ENCODE results near the gene SH3TC2. TPM values are rescaled to one million over a fixed set of nuclear protein-coding genes. Genes with fewer than 3 reads are reported as not detected.
A peak's percentile ranks its signal among the peaks of the same experiment; 100 is the strongest.

The SH3TC2 gene
- total RNA-seq, 1 experiment from 2014 or later = 2.9 TPM

- DNase-seq = no peak
Observed at GRCh38 chr5:149017636-149018035, 45.2 kb downstream of the SH3TC2 start.

GRCh38 chr5:149015561-149015960 is 47.3 kb downstream of the SH3TC2 start:
- Histone ChIP-seq H3K4me3 (no peak overlapping the region), H3K9me3 (no peaks in the 10 kb centered on the region), H3K27me3 (no peaks in the 10 kb centered on the region), H3K36me3 (no peaks in the 10 kb centered on the region)
- DNase-seq = peak; percentile 62

More at GRCh38 chr5:149017636-149018035, 45.2 kb downstream of the SH3TC2 start:
- H3K4me3 ChIP-seq = no peak overlapping the region
- no peaks in the 10 kb centered on the region; the same call in 1 of the 2 replicates for H3K9me3 ChIP-seq
- H3K36me3 ChIP-seq = no peaks in the 10 kb centered on the region
- H3K27me3 ChIP-seq = no peaks in the 10 kb centered on the region

- H3K36me3 ChIP-seq = no peaks in the 10 kb centered on the region
- H3K27me3 ChIP-seq = no peaks in the 10 kb centered on the region
- no peak overlapping the region for H3K4me3 ChIP-seq
- no peak for DNase-seq
- H3K9me3 ChIP-seq = no peaks in the 10 kb centered on the region
Observed at GRCh38 chr5:149015126-149015525, 47.7 kb downstream of the SH3TC2 start.

- H3K36me3 ChIP-seq = no peaks in the 10 kb centered on the region
- no peaks in the 10 kb centered on the region for H3K27me3 ChIP-seq
- no peaks in the 10 kb centered on the region for H3K9me3 ChIP-seq
- no peak for DNase-seq
- H3K4me3 ChIP-seq = no peak overlapping the region
Observed at GRCh38 chr5:149014571-149015031, 48.3 kb downstream of the SH3TC2 start.

GRCh38 chr5:149013796-149014195 is 49.1 kb downstream of the SH3TC2 start:
- H3K9me3 ChIP-seq = no peaks in the 10 kb centered on the region
- DNase-seq = no peak
- no peaks in the 10 kb centered on the region for H3K27me3 ChIP-seq
- no peaks in the 10 kb centered on the region for H3K36me3 ChIP-seq
- H3K4me3 ChIP-seq = no peak overlapping the region

- no peaks in the 10 kb centered on the region for H3K36me3 ChIP-seq
- no peak overlapping the region for H3K4me3 ChIP-seq
- H3K27me3 ChIP-seq = no peaks in the 10 kb centered on the region
- no peak for DNase-seq
- H3K9me3 ChIP-seq = no peaks in the 10 kb centered on the region
Observed at GRCh38 chr5:149012350-149012749, 50.5 kb downstream of the SH3TC2 start.

- H3K9me3 ChIP-seq = no peaks in the 10 kb centered on the region
- H3K4me3 ChIP-seq = no peak overlapping the region
- DNase-seq = no peak
- no peaks in the 10 kb centered on the region for H3K36me3 ChIP-seq
- H3K27me3 ChIP-seq = no peaks in the 10 kb centered on the region
Observed at GRCh38 chr5:149011728-149012127, 51.1 kb downstream of the SH3TC2 start.

GRCh38 chr5:149011084-149011483 is 51.8 kb downstream of the SH3TC2 start:
- no peaks in the 10 kb centered on the region for H3K36me3 ChIP-seq
- no peaks in the 10 kb centered on the region for H3K9me3 ChIP-seq
- H3K4me3 ChIP-seq = no peak overlapping the region
- no peaks in the 10 kb centered on the region for H3K27me3 ChIP-seq
- DNase-seq = peak; percentile 35

GRCh38 chr5:149007174-149007573 is 55.7 kb downstream of the SH3TC2 start:
- Histone ChIP-seq H3K4me3 (no peak overlapping the region), H3K27me3 (no peaks in the 10 kb centered on the region), H3K36me3 (no peaks in the 10 kb centered on the region), H3K9me3 (no peaks in the 10 kb centered on the region)
- no peak for DNase-seq

- Histone ChIP-seq H3K36me3 (no peaks in the 10 kb centered on the region), H3K27me3 (no peaks in the 10 kb centered on the region), H3K4me3 (no peak overlapping the region), H3K9me3 (no peaks in the 10 kb centered on the region)
- DNase-seq = no peak
Observed at GRCh38 chr5:149006426-149006825, 56.4 kb downstream of the SH3TC2 start.

- no peaks in the 10 kb centered on the region for H3K27me3 ChIP-seq
- no peak overlapping the region for H3K4me3 ChIP-seq
- no peak for DNase-seq
- no peaks in the 10 kb centered on the region for H3K9me3 ChIP-seq
- no peaks in the 10 kb centered on the region for H3K36me3 ChIP-seq
Observed at GRCh38 chr5:149005077-149005892, 57.6 kb downstream of the SH3TC2 start.

GRCh38 chr5:149004559-149004958 is 58.3 kb downstream of the SH3TC2 start:
- Histone ChIP-seq H3K4me3 (no peak overlapping the region), H3K27me3 (no peaks in the 10 kb centered on the region), H3K9me3 (no peaks in the 10 kb centered on the region), H3K36me3 (no peaks in the 10 kb centered on the region)
- DNase-seq = no peak

- no peaks in the 10 kb centered on the region for H3K27me3 ChIP-seq
- H3K4me3 ChIP-seq = no peak overlapping the region
- H3K9me3 ChIP-seq = no peaks in the 10 kb centered on the region
- H3K36me3 ChIP-seq = no peaks in the 10 kb centered on the region
- DNase-seq = peak; percentile 40
Observed at GRCh38 chr5:149002761-149003689, 59.8 kb downstream of the SH3TC2 start.

- Histone ChIP-seq H3K36me3 (no peaks in the 10 kb centered on the region), H3K4me3 (no peak overlapping the region), H3K9me3 (no peaks in the 10 kb centered on the region), H3K27me3 (no peaks in the 10 kb centered on the region)
- peak; percentile 98 for DNase-seq
Observed at GRCh38 chr5:149002053-149002452, 60.8 kb downstream of the SH3TC2 start.

- Histone ChIP-seq H3K9me3 (no peaks in the 10 kb centered on the region), H3K27me3 (no peaks in the 10 kb centered on the region), H3K4me3 (no peak overlapping the region), H3K36me3 (no peaks in the 10 kb centered on the region)
- no peak for DNase-seq
Observed at GRCh38 chr5:149001162-149001561, 61.7 kb downstream of the SH3TC2 start.

- Histone ChIP-seq H3K4me3 (no peak overlapping the region), H3K27me3 (no peaks in the 10 kb centered on the region), H3K9me3 (no peaks in the 10 kb centered on the region), H3K36me3 (no peaks in the 10 kb centered on the region)
- no peak for DNase-seq
Observed at GRCh38 chr5:148999741-149000140, 63.1 kb downstream of the SH3TC2 start.

GRCh38 chr5:148998174-148998797 is 64.6 kb downstream of the SH3TC2 start:
- Histone ChIP-seq H3K9me3 (no peaks in the 10 kb centered on the region), H3K4me3 (no peak overlapping the region), H3K27me3 (no peaks in the 10 kb centered on the region), H3K36me3 (no peaks in the 10 kb centered on the region)
- no peak for DNase-seq

All from MG63 (cell line).